Measurements from ENCODE around the gene ASB18.

- no peak for TF ChIP-seq CTCF (IDR thresholded peaks at IDR 0.05 in 2 of 3, conservative IDR thresholded peaks at IDR 0.05 in 1 of 3; ENCODE audit: borderline replicate concordance in 1 of 3, insufficient read depth in 1 of 3, low read depth in 2 of 3, low read length in 2 of 3)
- no peak for TF ChIP-seq POLR2AphosphoS5 (IDR thresholded peaks at IDR 0.05; ENCODE audit: low read depth, low read length)
- TF ChIP-seq SP1 (IDR thresholded peaks at IDR 0.05; ENCODE audit: low read depth), result no peak
- TF ChIP-seq, protein P1, sequence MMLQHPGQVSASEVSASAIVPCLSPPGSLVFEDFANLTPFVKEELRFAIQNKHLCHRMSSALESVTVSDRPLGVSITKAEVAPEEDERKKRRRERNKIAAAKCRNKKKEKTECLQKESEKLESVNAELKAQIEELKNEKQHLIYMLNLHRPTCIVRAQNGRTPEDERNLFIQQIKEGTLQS (IDR thresholded peaks at IDR 0.05), result no peak
- TF ChIP-seq EZH2phosphoT487 (IDR thresholded peaks at IDR 0.05; ENCODE audit: borderline replicate concordance), result no peak
- TF ChIP-seq RAD21 (IDR thresholded peaks at IDR 0.05; ENCODE audit: low read depth), result no peak
- TF ChIP-seq CBX3 (IDR thresholded peaks at IDR 0.05; ENCODE audit: low read depth), result no peak
- no peak for TF ChIP-seq EZH2 (IDR thresholded peaks at IDR 0.05)
- no peak for TF ChIP-seq ZBTB33 (IDR thresholded peaks at IDR 0.05; ENCODE audit: extremely low read depth, insufficient replicate concordance, low read length)
- TF ChIP-seq POLR2A (IDR thresholded peaks at IDR 0.05; ENCODE audit: borderline replicate concordance, extremely low read depth, insufficient read depth, insufficient read length), result no peak
- TF ChIP-seq ELF1 (IDR thresholded peaks at IDR 0.05; ENCODE audit: borderline replicate concordance, low read depth), result no peak
- TF ChIP-seq MAX (IDR thresholded peaks at IDR 0.05), result no peak
These were observed 6.6 kb downstream of the ASB18 start for GRCh38 chr2:236257575-236257974.
